Measurements from ENCODE around the gene MID1IP1.

MID1IP1 gene

GRCh38 chrX:38770152-38770551 lies 31.1 kb upstream of the MID1IP1 start:
- H3K4me3 ChIP-seq (ENCODE audit: low read depth, low read length): no peak overlapping the region
- no peak for DNase-seq (ENCODE audit: low read depth)
- no peak for TF ChIP-seq CTCF (IDR thresholded peaks at IDR 0.05; ENCODE audit: low read depth, low read length)

- no peak for TF ChIP-seq MAX (IDR thresholded peaks at IDR 0.05; ENCODE audit: low read depth, low read length)
- TF ChIP-seq CTCF (IDR thresholded peaks at IDR 0.05; ENCODE audit: low read depth, low read length): no peak
- no peak for TF ChIP-seq POLR2A (IDR thresholded peaks at IDR 0.05; ENCODE audit: extremely low read depth, insufficient read length)
- TF ChIP-seq MYC (IDR thresholded peaks at IDR 0.05; ENCODE audit: low read depth, low read length): no peak
- DNase-seq (ENCODE audit: low read depth): no peak
- no peak overlapping the region for H3K4me3 ChIP-seq (ENCODE audit: low read depth, low read length)
Measured at GRCh38 chrX:38774249-38774648, 27.0 kb upstream of the MID1IP1 start.

GRCh38 chrX:38796946-38797345 lies 4.3 kb upstream of the MID1IP1 start:
- no peak for DNase-seq (ENCODE audit: low read depth)
- H3K4me3 ChIP-seq (ENCODE audit: low read depth, low read length): no peak overlapping the region
- TF ChIP-seq CTCF (IDR thresholded peaks at IDR 0.05; ENCODE audit: low read depth, low read length): no peak

- H3K4me3 ChIP-seq (ENCODE audit: low read depth, low read length): no peak overlapping the region
- DNase-seq (ENCODE audit: low read depth): no peak
- TF ChIP-seq CTCF (IDR thresholded peaks at IDR 0.05; ENCODE audit: low read depth, low read length): no peak
- no peak for TF ChIP-seq MYC (IDR thresholded peaks at IDR 0.05; ENCODE audit: low read depth, low read length)
- no peak for TF ChIP-seq POLR2A (IDR thresholded peaks at IDR 0.05; ENCODE audit: extremely low read depth, insufficient read length)
- no peak for TF ChIP-seq MAX (IDR thresholded peaks at IDR 0.05; ENCODE audit: low read depth, low read length)
Measured at GRCh38 chrX:38798956-38799355, 2.3 kb upstream of the MID1IP1 start.

GRCh38 chrX:38799995-38800580 lies 1.2 kb upstream of the MID1IP1 start:
- no peak overlapping the region for H3K4me3 ChIP-seq (ENCODE audit: low read depth, low read length)
- peak; percentile 61 for DNase-seq (ENCODE audit: low read depth)
- TF ChIP-seq MAX (IDR thresholded peaks at IDR 0.05; ENCODE audit: low read depth, low read length) (no peak), CTCF (IDR thresholded peaks at IDR 0.05; ENCODE audit: low read depth, low read length) (no peak), POLR2A (IDR thresholded peaks at IDR 0.05; ENCODE audit: extremely low read depth, insufficient read length) (no peak), MYC (IDR thresholded peaks at IDR 0.05; ENCODE audit: low read depth, low read length) (no peak)

- TF ChIP-seq POLR2A (IDR thresholded peaks at IDR 0.05; ENCODE audit: extremely low read depth, insufficient read length): no peak
- TF ChIP-seq MAX (IDR thresholded peaks at IDR 0.05; ENCODE audit: low read depth, low read length): no peak
- TF ChIP-seq MYC (IDR thresholded peaks at IDR 0.05; ENCODE audit: low read depth, low read length): no peak
- TF ChIP-seq CTCF (IDR thresholded peaks at IDR 0.05; ENCODE audit: low read depth, low read length): no peak
- peak overlapping the region; percentile 81 for H3K4me3 ChIP-seq (ENCODE audit: low read depth, low read length)
- no peak for DNase-seq (ENCODE audit: low read depth)
Measured at GRCh38 chrX:38803243-38803587, 2.0 kb downstream of the MID1IP1 start.
